Measurements from ENCODE around the gene TXNL4A.
A peak's percentile ranks its signal among the peaks of the same experiment; 100 is the strongest.
"Not testable (repeated sequence)": the region's sequence is repeated elsewhere in the genome, so short reads cannot be mapped to it uniquely, and the experiment has no call there.

Gene TXNL4A, protein sequence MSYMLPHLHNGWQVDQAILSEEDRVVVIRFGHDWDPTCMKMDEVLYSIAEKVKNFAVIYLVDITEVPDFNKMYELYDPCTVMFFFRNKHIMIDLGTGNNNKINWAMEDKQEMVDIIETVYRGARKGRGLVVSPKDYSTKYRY

GRCh38 chr18:79988451-79989194 lies at the start of gene TXNL4A:
TXNL4A (minus strand) TSS chr18:79988563; CDS start chr18:79988392, 171 bp downstream.
- DNase-seq (ENCODE audit: low spot score), result peak; percentile 88

- no peak for DNase-seq (ENCODE audit: low spot score)
Observed at GRCh38 chr18:80037300-80037699, 48.9 kb upstream of the TXNL4A start.

DNA sequence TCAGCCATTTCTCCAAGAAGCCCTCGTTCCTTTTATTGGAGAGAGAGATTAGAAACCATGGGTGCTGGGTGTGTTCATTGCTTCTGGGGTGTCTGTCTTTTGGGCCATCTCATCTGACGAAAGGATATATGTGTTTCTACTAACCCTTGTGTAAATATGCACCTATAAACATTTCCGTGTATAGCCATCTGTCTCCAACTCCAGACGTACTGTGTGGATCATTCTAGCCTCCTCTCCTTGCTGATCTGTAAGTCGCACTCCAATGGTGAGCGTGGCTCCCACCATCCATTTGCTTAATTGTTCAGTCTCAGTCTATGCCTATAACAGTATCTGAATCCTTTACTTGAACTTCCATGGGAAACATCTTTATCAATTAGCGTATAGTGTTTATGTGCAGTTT lies 47.6 kb upstream of the TXNL4A start:
- no peak for DNase-seq (ENCODE audit: low spot score)

- no peak for DNase-seq (ENCODE audit: low spot score)
Observed at GRCh38 chr18:80034852-80035406, 46.6 kb upstream of the TXNL4A start.

DNA sequence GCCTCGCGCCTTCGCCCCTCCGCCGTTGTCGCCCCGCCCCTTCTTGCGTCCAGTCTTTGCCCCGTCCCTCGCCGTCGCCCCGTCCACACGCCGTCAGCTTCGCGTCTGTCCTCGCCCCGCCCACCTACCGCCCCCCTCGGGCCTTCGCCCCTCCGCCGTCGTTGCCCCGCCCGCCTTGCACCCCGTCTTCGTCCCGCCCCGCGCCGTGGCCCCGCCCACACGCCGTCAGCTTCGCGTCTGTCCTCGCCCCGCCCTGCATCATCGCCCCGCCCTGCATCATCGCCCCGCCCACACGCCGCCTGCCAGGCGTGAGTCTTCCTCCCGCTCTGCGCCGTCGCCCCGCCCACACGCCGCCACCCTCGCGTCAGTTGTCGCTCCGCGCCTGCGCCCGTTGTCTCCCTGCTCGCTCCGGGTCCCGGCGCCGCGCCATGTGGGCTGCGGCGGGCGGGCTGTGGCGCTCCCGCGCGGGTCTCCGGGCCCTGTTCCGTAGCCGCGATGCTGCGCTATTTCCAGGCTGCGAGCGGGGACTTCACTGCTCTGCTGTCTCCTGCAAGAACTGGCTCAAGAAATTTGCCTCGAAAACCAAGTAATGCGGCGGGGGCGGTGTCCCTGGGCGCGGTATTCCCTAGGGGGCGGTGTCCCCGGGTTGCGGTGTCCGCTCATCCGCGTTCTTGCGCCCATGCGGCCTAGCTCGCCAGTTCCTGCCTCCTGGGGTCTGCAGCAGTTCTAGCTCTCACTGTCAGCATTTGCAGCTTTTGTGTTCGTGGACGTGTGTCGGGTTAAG lies 45.9 kb upstream of the TXNL4A start, which contains the start of gene RBFA:
Gene RBFA (plus strand): TSS at position 367 of the 784 bp plus-strand sequence. CDS start 62 bp downstream, at position 429.
- peak; percentile 95 for DNase-seq (ENCODE audit: low spot score)

DNA sequence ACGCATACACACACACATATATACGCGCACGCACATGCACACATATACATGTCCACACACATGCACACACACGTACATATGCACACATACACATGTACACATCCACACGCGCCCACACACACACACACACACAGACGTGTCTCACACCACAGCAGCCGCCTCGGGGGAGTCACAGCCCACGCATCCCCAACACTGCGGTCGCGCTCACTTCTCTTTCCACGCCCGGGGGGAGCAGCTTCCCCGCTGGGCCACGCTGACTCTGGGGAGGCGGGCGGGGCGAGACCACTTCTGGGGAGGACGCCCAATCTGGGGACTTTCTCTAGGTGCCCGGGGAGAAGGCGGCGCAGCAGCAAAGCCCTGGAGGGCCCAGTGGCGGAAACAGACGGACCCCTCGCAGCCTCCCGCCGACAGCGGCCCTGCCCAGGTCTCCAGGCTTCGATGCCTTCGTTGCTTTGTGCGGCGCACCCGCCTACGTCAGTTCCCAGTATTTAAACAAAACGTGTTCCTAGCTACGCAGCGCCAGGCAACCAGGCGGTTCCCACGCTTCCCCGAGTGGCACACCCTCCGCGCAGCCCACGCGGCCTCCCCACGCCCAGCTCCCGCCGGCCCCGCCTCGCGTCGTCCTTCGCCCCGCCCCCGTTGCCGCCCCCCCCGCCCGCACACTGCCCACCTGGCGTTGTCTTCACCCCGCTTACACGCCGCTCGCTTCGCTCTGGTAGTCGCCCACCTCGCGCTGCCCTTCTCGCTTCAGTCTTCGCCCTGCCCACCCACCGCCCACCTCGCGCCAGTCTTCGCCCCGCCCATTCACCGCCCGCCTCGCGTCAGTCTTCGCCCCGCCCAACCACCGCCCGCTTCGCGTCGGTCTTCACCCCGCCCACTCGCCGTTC lies 45.1 kb upstream of the TXNL4A start:
- peak; percentile 96 for DNase-seq (ENCODE audit: low spot score)

DNA sequence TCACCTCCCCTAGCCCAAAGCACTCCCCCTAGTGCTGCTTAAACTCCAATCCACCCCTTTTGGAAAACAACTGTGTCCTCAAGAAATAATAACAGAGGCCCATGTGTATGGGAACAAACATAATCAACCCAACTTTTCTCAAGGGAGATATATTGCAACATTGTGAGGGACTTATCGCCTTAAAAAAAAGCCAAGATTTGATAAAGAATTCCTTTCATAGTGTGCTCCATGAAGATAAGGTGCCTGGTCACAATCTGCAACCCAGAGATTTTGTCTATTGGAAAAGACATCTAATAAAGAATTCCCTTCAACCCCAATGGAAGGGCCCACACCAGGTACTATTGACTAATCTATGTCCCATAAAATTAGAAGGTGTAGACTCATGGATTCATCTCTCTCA lies 41.3 kb upstream of the TXNL4A start:
- DNase-seq (ENCODE audit: low spot score), result no peak

DNA sequence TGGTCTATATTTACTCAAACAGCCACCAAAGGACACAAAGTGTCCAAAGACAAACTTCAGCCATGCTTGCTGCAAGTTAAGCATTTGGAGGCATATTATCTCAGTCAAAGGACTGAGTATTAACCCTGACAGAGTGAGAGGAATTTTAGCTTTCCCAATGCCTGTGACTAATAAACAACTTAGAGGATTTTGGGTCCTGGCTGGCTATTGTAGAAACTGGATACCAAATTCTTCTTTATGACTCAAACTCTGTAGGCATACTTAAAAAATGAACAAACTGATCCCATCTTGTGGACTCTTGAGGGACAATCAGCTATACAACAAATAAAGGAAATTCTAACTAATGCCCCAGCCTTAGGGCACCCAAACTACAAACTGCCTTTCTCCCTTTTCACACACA lies 39.4 kb upstream of the TXNL4A start:
- DNase-seq (ENCODE audit: low spot score), result not testable (repeated sequence)

GRCh38 chr18:80026363-80026762 lies 38.0 kb upstream of the TXNL4A start:
- DNase-seq (ENCODE audit: low spot score), result no peak

DNA sequence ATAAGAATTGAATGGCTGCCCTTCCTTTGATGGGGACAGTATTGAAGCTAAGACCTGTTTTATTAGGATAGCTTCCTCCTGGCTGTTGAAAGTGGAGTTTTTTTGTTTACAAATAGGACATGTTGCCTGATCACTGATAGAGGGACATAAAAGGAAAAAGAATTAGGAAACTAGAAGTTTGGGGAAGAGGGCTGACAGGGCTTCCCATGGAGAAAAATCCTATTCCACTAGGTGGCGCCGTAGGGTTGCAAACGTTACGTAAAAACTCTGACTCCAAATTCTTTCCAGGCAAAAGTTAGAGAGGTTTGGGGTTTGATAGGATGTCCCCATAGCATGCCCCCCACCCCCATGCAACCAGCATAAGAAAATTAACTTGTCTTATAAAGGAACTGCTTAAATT lies 34.8 kb upstream of the TXNL4A start:
- peak; percentile 61 for DNase-seq (ENCODE audit: low spot score)

GRCh38 chr18:80022613-80023012 lies 34.2 kb upstream of the TXNL4A start:
- no peak for DNase-seq (ENCODE audit: low spot score)

DNA sequence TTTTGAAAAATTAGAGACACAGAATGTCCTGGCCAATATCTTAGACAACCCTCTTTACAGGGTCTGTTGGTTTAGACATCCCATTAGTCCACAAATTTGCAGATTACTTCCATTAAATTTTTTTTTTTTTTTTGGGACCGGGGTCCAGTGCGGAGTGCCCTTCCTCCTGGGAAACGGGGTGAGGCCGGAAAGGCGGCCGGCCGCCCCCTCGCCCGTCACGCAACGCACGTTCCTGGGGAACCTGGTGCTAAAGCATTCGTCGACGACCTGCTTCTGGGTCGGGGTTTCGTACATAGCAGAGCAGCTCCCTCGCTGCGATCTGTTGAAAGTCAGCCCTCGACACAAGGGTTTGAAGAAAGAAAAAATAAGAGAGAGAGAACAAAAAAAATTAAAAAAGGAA lies 24.4 kb upstream of the TXNL4A start:
- no peak for DNase-seq (ENCODE audit: low spot score)

- DNase-seq (ENCODE audit: low spot score), result not testable (repeated sequence)
Observed at GRCh38 chr18:80011496-80012137, 23.3 kb upstream of the TXNL4A start.

- DNase-seq (ENCODE audit: low spot score), result no peak
Observed at GRCh38 chr18:80010551-80010906, 22.2 kb upstream of the TXNL4A start.

DNA sequence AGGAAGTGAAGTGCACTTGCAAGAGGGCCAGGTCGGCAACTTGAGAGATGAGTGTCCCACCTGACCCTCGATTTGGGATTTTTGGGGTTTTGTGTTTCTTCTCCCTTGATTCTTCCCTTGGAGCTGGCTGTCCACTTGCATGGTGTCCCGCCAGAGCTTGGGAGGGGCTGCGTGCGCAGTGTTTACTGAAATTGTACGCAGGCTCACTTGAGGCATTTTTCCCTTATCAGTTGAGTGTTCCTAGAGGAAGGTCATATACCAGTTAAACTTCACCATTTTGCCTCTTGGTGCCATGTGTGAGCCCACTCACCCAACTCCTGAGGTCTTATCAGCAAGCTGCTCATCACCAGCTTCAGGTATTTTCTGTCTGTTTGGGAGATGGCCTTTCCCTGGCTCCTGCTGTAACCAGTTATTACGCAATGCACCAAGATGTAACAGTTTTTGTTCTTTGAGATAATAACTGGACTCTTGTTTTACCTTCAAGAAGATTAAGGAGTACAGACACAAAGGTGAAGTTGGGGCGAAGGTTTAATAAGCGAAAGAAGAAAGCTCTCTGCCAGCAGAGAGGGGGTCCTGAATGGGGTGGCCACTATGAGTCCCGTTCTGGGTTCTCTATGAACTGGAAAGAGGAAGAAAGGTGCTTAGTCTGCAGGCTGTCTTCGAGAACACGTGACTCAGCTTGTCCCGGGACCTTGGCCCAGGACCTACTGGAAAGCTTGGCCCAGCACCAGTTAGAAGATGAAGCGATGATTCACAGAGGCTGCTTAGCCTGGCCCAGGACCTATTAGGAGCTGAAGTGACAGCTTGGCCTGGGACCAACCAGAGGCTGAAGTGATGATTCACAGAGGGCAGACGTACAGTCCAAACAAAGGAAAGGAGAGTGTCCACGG lies 21.5 kb upstream of the TXNL4A start:
- no peak for DNase-seq (ENCODE audit: low spot score)

DNA sequence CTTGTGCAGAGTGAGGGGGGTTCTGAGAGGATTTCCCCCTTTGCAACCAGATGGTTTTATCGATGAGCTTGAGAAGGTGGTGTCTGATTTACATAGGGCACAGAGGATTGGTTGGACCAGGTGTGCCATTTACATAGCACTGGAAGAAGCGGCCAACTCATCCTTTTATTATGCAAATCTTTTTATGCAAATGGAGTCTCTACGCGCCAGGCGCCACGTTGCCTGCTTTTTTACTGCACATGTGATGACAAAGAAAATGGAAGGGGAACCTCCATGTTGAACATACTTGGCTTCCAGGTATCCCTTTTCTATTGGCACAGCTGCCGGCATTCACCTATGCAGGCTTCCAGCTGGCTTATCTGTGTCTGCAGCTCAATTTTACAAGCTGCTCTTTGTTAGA lies 18.4 kb upstream of the TXNL4A start:
- DNase-seq (ENCODE audit: low spot score), result no peak

GRCh38 chr18:80004600-80005342 lies 16.4 kb upstream of the TXNL4A start:
- DNase-seq (ENCODE audit: low spot score), result no peak

DNA sequence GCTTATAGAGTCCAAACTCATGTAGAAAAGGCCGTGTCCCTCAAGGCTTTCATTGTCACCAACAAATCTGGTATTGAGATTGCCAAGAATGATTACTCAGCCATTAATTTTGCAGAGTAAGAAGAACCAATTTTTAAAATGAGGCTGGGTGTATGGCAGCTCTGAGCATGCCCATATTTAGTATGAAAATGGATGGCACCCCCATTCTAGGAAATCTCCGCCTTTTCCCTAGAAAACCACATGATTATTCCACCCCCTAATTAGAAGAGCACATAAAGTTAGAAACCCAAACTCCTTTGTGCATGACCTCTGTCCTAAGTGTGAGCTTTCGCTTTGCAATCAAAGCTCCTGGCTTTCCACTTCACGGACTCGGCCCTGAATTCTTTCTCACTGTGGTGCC lies 14.1 kb upstream of the TXNL4A start:
- no peak for DNase-seq (ENCODE audit: low spot score)

DNA sequence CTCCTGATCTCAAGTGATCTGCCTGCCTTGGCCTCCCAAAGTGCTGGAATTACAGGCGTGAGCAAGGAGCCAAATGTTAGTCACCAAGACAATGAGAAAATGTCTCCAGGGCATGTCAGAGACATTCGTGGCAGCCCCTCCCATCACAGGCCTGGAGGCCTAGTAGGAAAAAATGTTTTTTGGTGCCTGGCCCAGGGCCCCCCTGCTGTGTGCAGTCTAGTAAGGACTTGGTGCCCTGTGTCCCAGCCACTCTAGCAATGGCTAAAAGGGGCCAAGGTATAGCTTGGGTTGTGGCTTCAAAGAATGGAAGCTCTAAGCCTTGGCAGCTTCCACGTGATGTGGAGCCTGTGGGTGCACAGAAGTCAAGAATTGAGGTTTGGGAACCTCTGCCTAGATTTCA lies 12.5 kb upstream of the TXNL4A start:
- no peak for DNase-seq (ENCODE audit: low spot score)
